HG03196 (cell line): Measurements from ENCODE around the gene TSSK3.

ENCODE experiments used
- ATAC-seq: cut with Tn5 transposase; IDR thresholded peaks from one replicate; pipeline ENCODE4 v1.9.1; 2021; ENCODE audit not compliant: unreplicated experiment

Gene TSSK3

GRCh38 chr1:32361674-32362473 is 465 bp upstream of the TSSK3 start:
- no peak for ATAC-seq

GRCh38 chr1:32363713-32364112 is 1.4 kb downstream of the TSSK3 start:
- ATAC-seq = no peak

- no peak for ATAC-seq
Measured at GRCh38 chr1:32364836-32365235, 2.5 kb downstream of the TSSK3 start.

GRCh38 chr1:32365445-32365844 is 3.1 kb downstream of the TSSK3 start:
- ATAC-seq = no peak

GRCh38 chr1:32367912-32368635 is 5.7 kb downstream of the TSSK3 start:
- ATAC-seq = no peak

- no peak for ATAC-seq
Measured at GRCh38 chr1:32372149-32372756, 9.9 kb downstream of the TSSK3 start.

GRCh38 chr1:32373996-32374592 is 11.8 kb downstream of the TSSK3 start:
- no peak for ATAC-seq

- no peak for ATAC-seq
Measured at GRCh38 chr1:32376199-32376598, 13.9 kb downstream of the TSSK3 start.

GRCh38 chr1:32377541-32378220 is 15.3 kb downstream of the TSSK3 start:
- ATAC-seq = no peak

- ATAC-seq = no peak
Measured at GRCh38 chr1:32380057-32380456, 17.7 kb downstream of the TSSK3 start.

GRCh38 chr1:32386676-32387392 is 24.5 kb downstream of the TSSK3 start:
- ATAC-seq = no peak

GRCh38 chr1:32388641-32389040 is 26.3 kb downstream of the TSSK3 start:
- no peak for ATAC-seq

- no peak for ATAC-seq
Measured at GRCh38 chr1:32390904-32391870, 28.8 kb downstream of the TSSK3 start.

GRCh38 chr1:32392325-32392724 is 30.0 kb downstream of the TSSK3 start:
- no peak for ATAC-seq

GRCh38 chr1:32393136-32393535 is 30.8 kb downstream of the TSSK3 start:
- no peak for ATAC-seq

GRCh38 chr1:32393832-32394140 is 31.4 kb downstream of the TSSK3 start:
- peak; percentile 19 for ATAC-seq

GRCh38 chr1:32394141-32394889 is 32.0 kb downstream of the TSSK3 start, which contains the start of gene BSDC1:
BSDC1 (minus strand) TSS chr1:32394441; CDS start chr1:32394414, 27 bp downstream.
- ATAC-seq = peak; percentile 94

- ATAC-seq = no peak
Measured at GRCh38 chr1:32394890-32395432, 32.6 kb downstream of the TSSK3 start.
